HG02642 (cell line): Measurements from ENCODE around the gene DAZAP2.

Experiments
- ATAC-seq: cut with Tn5 transposase; IDR thresholded peaks from one replicate; pipeline ENCODE4 v1.9.1; 2021; ENCODE audit warnings: mild to moderate bottlenecking; ENCODE audit not compliant: unreplicated experiment, poor library complexity

The DAZAP2 gene, protein sequence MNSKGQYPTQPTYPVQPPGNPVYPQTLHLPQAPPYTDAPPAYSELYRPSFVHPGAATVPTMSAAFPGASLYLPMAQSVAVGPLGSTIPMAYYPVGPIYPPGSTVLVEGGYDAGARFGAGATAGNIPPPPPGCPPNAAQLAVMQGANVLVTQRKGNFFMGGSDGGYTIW

DNA sequence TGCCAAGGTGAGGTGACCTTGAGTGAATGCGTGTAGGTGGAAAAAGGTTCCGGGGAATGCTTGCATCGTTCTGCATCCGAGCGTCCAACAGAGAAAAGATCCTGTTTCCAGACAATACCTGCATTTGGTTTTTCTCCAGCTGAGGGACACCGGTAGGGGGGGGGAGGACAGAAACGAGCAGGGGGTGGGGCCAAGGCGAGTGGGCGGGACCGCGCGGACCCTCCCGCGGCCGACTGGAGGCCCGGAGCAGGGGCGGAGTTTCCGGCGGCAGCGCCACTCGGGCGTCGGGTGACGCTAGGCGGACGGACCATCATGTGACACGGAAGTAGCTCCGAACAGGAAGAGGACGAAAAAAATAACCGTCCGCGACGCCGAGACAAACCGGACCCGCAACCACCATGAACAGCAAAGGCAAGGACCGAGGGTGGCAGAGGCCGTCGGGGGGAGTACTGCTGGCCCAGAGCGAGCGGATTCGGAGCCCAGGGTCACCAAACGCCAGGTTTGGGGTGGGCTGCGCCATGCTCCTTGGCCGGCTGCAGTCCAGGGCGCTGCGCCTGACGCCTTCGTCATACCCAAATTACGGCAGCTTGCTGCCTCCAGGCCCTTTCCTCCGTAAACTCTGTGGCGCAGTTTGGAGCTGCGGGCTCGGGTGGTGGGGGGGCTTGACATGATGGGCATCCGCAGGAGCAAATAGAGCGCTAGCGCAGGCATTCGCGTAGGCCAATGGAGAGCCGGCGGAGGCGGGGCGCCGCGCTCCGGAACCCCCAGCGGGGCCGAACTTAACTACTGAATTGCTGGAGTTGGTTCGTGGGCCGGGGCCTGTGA, at the start of gene DAZAP2:
DAZAP2 (plus strand) TSS at position 317 of the 825 bp plus-strand sequence; CDS start at position 399, 82 bp downstream.
- peak; percentile 93 for ATAC-seq

DNA sequence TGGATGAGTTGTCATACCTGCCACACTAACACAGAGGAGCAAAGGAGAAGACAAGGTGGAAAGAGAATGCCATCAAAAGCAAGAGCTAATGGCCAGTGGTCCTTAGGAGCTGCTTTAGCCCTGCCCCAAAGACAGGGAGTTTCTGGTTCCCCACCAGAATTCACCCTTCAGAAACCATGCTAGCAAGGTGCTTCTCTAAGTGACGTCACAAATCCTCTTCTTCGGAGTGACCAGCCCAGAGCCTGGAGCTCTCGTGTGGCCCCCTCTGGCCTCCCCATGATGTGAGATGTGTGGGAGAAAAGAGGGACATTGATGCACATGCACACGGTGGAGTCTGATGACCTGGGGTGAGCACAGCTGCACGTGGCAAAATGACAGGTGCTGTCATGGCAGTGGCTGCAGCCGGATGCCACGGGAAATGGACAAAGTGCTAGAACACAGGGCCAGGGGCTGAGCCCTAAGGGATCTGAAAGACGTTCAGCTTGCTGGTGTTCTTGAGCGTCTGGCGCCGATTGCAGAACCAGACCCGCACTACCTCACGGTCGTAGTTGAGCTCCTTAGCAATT, 48.8 kb upstream of the DAZAP2 start:
- no peak for ATAC-seq

DNA sequence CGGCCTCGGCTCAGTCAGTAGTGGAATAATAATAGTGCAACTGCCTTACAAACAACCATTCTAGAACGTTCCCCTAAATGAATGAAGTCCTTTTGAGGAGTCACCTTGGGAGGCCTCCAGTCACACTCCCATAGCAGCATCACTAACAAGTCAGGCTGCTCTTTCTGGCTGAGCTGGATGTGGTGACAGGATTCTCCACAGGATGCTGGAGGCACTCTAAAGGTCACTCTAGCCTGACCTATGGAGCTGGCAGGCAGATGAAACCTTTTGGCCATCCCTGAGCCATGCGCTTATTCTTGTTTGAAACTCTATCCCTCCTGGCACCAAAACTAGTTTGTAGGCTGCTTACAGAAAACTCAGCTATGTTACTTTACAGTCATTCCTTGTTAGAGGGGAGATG, 47.8 kb upstream of the DAZAP2 start:
- ATAC-seq, result no peak

DNA sequence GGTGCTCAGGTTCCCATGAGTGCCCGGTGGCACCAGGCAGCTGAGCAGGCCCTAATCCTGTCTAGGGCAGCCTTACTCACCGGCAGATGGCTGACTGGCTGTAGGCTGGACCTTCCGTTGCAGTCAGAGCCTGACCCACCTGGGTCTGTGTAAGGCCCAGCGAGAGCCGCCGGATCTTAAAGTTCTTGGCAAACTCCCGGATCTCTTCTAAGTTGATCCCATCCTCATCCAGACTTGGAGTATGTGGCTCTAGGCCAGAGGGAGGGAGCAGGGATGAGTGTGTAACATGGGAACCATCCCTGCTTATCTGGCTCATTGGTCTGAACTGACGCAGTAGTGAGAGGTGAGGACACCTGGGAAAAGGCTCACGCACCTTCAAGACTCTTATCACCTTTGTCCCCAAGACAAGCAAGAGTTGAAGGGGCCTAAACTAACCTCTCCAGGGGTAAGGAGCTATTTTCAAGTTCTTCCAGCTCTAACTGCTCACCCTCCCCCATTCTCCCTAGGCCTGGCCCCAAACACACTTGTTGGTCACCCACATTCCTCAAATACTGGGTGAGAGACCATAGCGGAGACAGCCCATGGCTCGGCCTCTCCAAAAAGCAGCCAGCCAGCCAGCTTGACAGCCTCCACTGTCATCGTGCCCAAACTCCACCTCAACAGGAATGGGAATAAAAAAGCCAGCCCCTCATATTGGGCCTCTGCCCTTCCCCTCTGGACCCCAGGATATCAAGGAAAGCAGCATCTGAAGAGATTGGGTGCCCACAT, 46.9 kb upstream of the DAZAP2 start:
- ATAC-seq, result no peak

DNA sequence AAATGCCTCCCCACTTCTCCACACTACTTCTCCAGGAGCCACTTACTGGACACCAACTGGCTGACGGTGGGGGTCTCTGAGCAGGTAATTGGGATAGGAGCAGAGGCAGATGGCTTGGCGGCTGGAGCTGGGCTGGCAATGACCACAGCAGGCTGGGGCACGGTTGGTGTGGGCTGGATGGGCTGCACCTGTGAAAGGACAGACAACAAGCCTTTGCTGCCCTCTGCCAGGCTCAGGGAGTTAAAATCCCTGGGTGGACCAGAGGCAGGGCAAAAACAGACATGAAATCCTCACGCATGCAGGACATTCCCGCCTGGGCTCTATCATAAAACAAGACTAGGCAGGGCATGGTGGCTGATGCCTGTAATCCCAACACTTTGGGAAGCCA, 46.3 kb upstream of the DAZAP2 start:
- no peak for ATAC-seq

DNA sequence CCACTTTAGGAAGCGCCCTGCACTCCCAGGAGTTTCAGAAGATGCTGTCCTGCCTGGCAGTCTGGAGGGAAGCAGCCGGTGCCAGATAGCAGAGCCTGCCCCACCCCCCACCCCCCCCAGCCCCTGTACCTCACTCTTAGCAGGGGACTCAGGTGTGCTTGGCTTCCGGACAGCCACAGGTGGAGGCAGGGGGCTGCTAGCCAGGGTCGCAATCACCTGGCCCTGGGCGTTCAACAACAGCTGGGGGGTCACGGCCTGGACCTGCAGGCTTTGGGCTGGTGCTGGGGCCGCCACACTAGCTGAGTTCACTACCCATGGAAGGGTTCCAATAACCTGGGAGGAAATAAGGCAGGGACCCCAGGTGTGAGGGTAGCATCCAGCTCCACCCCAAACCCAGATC, 42.8 kb upstream of the DAZAP2 start:
- ATAC-seq, result no peak

DNA sequence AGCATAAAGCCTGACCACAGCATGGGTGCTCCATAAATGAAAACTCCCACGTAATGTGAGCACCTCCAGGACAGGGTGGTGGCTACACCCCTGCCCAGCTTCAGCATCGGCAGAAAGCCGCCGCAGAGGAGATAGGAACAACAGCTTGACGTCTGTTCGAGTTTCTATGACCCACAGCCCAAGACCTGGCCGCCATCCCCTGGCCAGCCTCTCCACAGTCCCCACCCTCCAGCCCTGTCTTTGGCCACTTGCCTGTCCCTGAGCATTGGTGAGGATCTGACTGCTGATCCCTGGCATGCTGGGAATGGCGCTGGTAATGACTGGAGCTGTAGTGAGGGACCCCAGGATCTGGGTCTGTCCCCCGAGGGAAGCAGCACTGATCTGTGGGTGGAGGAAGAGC, 42.1 kb upstream of the DAZAP2 start:
- ATAC-seq, result no peak

DNA sequence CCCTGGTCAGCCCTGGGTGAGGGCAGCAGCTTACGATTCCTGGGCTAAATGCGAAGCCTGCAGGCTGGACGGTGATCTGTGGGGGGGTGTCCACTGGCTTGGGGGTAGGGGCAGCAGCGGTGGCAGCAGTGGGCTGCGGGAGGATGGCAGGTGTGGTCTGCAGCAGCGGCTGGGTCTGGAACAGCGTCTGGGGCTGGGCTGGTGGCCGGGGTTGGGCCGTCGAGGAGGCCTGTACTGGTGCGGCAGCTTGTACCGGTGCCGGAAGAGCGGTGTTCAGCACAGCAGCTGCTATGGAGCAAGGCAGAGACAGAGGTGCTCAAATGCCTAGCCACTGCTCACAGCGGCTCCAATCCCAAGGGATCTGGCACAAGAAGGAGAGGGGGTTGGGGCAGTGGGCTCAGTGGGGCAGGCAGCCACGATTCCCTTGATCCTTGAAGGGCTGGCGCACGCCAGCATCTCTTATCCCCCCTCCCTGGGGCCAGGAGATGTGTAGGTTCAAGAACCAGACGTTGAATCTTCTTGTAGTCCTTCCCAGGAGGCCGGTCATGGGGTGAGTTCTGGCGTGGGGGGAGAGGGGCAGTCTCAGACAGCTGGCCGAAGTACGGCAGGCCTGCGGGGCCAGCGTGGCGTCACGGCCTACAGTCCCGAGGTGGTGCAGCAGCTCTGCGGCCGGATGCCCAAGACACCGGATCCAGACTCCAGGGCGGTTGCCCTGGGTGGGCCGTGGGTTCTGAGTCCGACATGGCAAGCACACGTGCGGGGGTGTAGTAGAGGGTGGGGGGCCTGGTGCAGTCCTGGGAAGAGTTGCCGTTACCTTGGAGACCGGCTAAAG, 40.7 kb upstream of the DAZAP2 start:
- ATAC-seq, result no peak

DNA sequence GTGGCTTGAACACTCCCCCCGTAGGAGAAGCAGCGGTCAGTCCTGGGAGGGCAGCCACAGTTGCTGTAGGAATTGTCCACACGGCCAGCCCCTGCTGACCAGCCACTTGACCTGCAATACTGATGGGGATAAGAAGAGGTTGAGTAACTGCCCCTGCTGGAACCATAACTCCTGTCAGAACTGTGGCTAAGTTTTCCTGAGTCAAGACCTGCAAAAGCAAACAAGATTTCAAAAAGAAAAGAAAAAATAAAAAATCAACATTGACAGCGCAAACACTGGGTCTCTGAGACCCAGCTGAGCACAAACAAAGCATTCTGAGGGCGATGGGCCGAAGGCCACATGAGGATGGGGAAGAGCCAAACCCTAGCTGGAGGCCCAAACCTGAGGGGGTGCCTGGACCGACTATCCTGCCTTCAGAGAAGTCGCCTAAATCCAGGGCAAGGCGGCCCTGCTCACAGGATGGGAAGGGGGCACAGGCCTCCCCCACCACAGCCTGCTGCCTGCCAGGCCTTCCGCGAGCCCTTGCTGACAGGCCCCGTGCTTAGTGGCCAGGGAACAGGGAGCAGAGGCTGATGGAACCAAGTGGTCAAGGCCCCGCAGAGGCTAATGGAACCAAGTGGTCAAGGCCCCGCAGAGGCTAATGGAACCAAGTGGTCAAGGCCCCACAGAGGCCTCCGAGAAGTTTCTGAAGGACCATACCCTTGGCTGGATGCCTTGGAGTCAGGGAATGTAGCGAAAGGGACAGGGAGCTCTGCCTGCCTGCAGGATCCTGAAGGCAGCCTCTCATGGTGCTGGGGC, 39.9 kb upstream of the DAZAP2 start:
- no peak for ATAC-seq

DNA sequence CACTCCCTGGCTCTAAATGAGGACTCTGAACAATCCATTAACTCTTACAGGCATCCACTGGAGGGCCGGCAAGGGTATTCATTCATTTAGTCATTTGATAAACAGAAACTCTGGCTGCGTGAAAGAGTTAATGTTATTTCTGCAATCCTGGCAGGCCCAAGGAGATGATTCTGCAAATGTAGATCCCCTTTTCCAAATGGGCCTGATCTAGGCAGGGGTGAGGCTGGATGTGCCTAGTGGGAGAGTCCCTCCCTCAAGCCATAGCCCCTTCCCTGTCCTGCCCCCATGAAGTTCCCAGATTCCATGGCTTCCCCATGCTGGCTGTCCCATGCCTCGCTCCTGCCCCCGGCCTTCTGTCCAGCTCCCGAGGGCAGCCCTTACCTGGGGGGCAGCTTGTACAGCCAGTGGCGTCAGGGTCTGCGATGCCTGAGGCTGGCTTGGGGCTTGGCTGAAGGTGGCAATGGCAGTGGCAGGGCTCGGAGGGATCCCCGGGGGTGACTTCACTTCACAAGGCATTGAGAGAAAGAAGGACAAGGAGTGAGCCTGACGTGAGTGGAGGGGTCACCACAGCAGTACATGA, 39.2 kb upstream of the DAZAP2 start:
- ATAC-seq, result no peak

DNA sequence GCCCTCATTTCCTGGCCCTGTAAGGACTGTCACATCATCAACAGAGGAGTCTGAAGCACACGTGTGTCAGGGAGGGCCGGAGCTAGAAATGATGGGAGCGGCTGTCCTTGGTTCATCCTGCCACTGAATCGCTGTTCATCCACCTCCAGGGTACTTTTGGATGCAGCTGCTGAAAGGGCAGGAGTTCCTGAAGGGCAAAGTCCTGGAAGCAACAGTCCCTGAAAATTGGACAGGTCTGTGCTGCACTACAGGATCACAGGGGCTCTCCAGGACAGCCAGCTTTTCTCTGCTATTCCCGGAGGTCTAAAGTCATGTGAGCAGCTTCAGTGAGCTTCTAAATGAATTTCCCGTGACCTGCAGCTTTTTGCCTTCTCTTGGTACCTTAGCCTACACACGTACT, 38.5 kb upstream of the DAZAP2 start:
- no peak for ATAC-seq

DNA sequence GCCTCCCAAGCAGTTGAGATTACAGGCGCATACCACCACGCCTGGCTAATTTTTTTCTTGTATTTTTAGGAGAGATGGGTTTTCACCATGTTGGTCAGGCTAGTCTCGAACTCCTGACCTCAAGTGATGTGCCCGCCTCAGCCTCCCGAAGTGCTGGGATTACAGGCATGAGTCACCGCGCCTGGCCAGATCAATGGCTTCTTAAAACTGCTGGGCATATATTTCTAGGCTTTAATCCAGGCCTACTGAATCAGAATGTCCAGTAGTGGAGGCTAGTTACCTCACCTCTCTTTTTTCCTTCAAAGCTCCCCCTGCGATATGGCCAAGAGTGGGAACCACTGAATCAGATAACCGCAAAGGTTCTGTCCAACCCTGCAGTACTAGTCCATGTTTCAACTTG, 37.8 kb upstream of the DAZAP2 start:
- ATAC-seq, result no peak

DNA sequence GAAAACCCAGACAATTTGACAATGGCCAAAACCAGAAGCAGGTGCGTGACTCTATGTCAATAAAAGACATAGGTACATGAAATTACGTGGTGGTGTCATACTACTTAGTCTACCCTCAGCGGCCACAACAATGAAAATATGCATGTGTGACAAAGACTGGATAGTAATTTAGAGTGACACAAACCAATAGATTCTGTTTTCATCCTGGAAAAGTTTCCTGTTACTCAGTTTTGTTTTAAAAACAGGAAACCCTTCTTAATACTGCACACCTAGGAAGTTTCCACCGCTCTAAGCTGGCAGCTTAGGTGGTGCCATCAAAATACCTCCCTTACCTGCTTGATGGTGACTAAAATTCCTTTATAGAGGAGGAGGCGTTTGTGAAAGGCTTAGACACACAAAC, 35.9 kb upstream of the DAZAP2 start:
- ATAC-seq, result no peak

DNA sequence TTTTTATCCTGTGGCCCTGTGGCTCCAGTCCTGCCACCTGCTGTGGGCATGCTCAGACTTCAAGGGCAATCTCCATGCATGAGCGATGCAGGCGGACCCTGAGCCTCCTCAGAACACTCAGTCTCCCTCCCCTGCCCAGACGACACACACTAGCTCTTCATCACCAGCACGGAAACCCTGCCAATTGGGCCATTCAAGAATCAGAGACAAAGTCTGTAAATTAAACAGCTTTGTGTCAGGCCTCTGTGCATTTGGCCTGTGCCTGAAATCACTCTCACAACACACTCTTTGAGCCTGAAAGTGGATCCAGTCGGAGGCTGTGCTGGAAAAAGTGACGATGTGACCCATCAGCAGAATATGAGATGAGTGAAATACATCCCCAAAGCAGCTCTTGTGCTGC, 33.3 kb upstream of the DAZAP2 start:
- ATAC-seq, result no peak

DNA sequence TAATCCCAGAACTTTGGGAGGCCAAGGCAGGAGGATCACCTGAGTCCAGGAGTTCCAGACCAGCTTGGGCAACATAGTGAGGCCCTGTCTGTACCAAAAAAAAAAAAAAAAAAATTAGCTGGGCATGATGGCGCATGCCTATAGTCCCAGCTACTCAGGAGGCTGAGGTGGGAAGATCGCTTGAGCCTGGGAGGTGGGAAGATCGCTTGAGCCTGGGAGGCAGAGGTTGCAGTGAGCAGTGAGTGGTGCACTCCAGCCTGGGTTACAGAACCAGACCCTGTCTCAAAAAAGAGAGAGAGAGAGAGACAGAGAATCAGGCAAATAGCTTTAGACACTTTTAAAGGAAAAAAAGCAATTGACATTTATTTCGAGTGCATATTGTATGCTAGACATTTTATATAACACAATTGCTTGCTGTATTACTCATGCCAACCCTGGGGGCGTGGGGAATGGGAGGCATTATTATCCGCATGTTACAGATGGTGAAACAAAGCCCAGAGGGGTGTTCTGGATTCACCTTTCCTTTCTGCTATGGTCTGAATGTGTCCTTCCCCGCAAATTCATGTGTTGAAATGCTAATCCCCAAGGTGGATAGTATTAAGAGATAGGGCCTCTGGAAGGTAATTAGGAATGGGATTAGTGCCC, 30.5 kb upstream of the DAZAP2 start:
- ATAC-seq, result no peak

DNA sequence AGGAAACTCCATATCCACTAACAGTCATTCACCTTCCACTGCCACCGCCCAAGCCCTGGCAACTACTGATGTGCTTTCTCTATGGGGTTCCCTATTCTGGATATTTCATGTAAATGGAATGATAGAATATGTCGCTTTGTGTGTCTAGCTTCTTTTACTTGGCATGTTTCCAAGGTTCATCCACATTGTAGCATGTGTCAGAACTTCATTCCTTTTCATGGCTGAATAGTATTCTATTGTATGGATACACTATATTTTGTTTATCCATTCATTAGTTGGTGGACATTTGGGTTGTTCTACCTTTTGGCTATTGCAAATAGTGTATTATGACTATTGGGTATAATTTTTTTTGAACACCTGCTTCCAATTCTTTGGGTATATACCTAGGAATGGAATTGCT, 29.4 kb upstream of the DAZAP2 start:
- no peak for ATAC-seq

DNA sequence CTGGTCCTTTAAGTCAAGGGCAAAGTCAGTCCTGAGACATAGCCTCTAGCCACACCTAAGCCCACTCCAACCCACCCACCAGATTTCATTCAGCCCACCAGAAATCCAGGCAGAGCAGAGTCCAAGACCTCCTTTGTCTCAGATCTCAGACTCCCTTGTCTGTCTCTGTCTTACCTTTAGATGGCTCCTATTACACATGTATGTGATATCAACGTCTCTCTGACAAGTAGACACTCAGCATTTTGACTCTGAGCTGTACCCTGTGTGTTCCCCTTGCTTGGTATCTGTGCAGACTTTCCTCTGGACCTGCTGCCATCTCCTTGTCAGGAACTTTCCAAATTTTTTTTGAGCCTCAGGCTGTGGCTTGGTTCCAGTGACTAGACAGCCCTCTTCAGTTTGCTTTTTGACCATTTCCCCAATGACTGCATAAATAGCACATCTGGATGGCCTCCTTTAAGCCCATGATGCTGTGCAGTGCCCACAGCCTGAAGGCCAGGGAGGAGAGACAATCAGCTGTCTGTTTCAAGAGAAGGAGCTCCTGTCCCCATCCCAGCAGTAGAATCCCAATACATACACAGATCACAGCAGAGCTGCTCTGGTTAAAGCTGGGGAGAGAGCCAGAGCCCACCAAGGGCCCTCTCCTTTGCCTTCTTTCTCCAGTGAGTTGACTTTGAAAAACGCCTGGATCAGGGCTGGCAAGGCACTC, 27.8 kb upstream of the DAZAP2 start:
- ATAC-seq, result no peak

DNA sequence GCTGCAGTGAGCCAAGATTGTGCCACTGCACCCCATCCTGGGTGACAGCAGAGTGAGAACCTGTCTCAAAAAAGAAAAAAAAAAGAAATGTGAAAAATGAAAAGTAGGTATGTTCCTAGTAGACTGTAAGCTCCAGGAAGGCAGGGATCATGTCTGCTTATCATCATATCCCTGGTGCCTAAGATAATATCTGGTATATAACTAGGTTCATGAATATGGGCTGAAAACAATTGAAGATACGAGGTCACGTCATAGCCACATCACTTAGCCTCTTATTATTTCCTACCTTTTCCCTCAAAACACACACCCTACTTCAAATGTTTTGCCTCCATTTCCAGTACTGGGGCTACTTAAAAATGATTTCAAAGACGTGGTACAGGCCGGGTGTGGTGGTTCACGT, 23.7 kb upstream of the DAZAP2 start:
- ATAC-seq, result no peak
